ENCODE data around the gene PTGS2.

DNA sequence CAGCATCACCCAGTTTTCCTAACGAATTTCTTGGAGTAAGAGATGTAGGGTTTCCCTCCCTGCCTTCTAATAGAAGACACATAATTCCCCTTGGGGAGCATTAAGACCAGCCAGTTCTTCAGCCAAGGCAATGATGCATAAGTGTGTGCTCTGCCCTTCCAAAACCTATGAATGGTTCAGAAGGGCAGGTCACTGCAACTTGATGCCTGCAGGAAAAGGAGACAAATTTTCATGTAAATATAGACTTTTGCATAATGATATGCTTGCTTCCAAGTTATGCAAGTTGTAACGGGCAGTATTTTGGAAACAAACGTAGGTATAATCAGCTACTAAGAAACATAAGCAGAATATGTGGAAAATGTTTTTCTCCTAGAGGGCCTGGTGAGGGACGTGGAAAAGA is 31.6 kb downstream of the PTGS2 start:
- TF ChIP-seq, protein P1, sequence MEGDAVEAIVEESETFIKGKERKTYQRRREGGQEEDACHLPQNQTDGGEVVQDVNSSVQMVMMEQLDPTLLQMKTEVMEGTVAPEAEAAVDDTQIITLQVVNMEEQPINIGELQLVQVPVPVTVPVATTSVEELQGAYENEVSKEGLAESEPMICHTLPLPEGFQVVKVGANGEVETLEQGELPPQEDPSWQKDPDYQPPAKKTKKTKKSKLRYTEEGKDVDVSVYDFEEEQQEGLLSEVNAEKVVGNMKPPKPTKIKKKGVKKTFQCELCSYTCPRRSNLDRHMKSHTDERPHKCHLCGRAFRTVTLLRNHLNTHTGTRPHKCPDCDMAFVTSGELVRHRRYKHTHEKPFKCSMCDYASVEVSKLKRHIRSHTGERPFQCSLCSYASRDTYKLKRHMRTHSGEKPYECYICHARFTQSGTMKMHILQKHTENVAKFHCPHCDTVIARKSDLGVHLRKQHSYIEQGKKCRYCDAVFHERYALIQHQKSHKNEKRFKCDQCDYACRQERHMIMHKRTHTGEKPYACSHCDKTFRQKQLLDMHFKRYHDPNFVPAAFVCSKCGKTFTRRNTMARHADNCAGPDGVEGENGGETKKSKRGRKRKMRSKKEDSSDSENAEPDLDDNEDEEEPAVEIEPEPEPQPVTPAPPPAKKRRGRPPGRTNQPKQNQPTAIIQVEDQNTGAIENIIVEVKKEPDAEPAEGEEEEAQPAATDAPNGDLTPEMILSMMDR (conservative IDR thresholded peaks at IDR 0.05; ENCODE audit: low read length): no peak
- no peak for TF ChIP-seq EZH2phosphoT487 (IDR thresholded peaks at IDR 0.05; ENCODE audit: borderline replicate concordance, low read depth, low read length)
